Mesenteric fat pad (tissue), 1 donor: ENCODE results near the gene PQBP1. TPM values are rescaled to one million over a fixed set of nuclear protein-coding genes. Genes with fewer than 3 reads are reported as not detected.

Experiments
- DNase-seq: peaks from one replicate; pipeline ENCODE4 v3.0.0-alpha.2; 2020; ENCODE audit warnings: low spot score
- total RNA-seq: library from RNA; stranded (reverse); fragmentation: NEBNext Ultra II Directional; extraction: Animal tissue kit (Norgen Biotek cat#: 25700); gene quantifications from one replicate; pipeline ENCODE4 v1.2.1, GENCODE V29; 2021
- donor health status: DM: yes; HTN: yes; CAD: no.

Gene PQBP1
- total RNA-seq, 1 donor from 2014 or later = 50.6 TPM

DNA sequence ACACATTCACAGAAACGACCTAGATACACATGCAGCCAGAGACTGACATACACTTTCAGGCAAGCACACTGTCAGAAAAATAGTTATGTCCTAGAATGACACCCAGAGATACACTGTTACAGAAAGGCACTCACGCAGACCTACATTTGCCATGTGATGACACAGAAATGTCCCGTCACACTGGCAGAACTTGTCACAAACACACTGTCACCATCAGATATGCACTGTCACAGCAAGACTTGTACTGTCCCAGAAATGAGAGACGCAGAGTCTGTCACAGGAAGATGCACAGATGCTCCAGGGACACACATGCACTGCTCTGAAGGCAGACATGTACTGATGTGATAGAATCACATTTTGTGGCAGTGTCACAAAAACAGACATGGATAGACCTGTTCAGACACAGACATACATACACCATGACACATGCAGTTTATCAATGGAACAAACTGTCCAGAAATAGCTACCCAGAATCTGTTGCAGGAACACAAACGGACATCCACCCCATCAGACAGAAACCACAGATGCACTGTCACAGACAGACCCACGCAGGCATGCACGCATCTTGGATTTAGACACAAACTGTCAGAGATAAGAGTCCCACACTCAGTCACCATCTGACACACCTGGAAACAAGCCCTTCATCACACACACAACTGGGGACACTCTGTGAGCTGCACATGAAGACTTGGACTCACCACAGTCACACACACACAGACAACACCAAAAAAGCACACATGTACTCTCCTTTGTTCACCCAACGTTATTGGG lies 22.4 kb downstream of the PQBP1 start:
- DNase-seq = no peak

DNA sequence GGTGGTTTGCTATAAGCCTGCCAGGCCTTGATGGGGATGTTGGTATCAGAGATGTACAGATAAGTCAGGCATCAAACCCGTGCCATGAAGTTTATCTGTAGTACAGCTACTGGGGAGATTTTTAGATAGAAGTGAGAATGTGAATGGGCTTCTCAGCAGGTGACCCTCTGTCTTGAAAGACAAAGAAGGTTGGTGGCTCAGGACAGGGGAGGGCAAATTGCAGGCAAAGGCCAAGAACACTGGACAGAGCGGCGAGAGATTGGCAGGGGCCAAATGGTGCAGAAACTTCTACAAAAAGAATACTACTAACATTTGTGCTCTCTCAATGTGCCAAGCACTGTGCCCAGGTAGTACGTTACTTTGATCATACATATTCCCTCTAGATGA lies 23.0 kb downstream of the PQBP1 start:
- no peak for DNase-seq

DNA sequence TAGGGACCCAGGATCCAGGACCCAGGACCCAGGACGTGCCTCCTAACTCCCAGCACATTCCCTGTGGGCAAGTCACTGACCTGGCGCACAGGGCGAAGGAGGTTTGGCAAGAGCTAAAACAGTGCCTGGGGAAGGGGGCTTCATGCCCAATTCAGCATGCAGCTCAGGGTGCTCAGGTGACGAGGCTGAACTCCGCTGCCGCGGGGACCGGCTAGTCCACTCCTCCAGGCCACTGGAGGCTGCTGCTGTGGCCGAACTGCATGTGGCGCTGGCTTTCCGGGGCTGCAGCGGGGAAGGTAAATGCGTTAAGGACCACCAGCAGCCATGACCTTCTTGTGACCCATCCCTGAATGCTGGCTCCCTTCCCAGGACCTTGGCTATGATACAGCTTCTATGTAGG lies 26.0 kb downstream of the PQBP1 start:
- no peak for DNase-seq

DNA sequence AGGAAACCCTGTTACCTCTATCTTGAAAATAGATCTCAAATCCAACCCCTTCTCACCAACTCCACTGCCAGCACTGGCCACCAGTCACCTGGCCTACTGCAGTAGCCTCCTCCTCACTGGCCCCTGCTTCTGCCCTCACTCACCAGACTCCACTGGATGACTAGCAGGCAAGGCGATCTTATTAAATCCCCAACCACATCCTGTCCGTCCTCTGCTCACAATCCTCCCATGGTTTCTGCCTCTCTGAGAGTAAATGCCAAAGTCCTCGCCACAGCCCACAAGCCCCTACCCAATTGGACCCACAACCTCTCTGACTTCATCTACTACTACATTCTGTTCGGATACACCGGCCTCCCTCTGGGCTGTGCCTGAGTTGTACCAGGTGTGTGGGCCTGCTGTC lies 26.5 kb downstream of the PQBP1 start:
- DNase-seq = no peak

DNA sequence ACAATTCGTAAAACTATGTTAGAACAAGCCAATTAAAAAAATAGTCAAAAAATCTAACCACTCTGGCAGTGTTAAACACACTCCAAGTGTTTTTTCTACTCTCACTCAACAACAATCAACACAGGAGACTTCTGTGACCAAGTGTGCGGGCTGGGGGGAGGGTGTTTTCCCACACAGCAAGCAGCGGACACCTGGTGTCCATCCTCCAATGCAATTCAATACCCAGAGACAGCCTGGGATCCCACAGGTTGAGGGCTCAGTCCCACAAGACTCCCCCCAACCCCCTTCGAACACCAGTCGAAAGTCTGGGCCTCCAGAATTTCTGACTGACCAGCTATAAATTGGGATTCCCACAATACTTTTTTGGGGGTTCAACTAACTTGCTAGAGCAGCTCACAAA lies 29.4 kb downstream of the PQBP1 start:
- no peak for DNase-seq

DNA sequence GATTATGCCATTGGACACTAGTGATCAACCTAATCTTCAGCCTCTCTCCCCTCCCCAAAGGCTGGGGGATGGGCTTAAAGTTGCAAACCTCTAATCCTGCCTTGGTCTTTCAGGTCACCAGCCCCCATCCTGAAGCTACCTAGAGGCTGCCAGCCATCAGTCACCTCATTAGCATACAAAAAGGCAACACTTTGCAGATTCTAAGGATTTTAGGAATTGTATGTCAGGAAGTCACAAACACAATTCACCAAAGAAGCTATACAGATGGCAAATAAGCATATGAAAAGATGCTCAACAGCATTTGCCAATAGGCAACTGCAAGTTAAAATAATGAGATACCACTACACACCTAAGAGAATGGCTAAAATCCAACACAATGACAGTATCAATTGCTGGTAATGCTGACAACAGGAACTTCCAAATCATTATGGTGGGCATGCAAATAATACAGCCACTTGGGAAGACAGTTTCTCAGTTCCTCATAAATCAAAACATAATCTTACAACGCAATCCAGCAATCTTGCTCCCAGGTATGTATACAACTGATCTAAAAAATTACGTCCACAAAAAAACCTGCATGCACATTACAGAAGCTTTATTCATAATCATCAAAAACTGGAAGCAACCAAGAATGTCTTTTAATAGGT lies 30.1 kb downstream of the PQBP1 start:
- DNase-seq = no peak

DNA sequence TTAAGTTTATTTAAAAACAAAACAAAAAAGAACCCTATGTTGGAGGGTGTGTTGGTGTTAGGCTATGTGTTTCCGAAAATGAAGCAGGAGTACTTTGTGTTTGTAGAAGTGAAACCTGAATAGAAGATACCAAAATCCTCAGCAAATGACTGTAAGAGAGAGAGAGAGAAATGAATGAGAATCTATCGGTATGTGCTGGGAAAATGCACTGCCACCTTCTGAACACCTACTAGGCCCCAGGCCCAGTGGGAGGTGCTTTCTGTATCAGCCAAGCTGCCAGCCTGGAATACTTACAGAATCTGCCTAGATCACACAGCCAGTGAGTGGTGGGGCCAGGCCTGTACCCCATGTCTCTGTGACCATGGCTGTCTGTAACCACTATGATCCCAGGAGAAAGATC lies 36.0 kb downstream of the PQBP1 start:
- DNase-seq = no peak

DNA sequence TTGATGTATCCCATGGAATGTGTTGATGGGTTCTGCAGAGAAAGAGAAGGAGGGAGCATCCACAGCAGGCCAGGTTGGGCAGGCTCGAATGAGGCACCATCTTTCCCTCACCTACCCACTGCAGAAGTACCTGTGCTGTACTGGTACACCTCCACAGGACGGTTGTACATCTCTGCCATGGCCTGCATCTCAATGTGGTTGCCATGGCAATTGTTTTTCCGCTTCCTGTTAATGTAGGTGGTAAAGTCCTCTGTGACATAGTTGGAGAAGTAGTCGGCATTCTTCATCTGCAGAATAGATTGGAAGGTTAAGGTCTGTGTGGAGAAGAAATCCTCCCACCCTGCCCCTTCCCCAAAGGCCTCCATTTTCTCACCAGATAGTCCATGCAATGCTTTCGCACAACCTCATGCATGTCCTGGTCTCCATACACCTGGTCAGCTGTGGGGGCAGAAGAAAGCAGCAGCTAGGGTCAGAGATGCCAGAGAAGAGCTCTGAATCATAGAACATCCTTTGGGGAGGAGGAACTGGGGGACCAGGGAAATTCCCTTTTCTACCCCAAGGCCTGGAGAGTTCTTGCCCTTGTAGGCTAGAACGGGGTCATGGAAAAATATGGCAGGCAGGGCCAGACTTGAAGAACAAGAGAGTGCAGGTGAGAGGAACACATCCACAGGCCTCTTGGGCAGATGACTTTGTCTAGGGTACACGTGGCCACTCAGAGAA lies 37.0 kb downstream of the PQBP1 start:
- DNase-seq = no peak

DNA sequence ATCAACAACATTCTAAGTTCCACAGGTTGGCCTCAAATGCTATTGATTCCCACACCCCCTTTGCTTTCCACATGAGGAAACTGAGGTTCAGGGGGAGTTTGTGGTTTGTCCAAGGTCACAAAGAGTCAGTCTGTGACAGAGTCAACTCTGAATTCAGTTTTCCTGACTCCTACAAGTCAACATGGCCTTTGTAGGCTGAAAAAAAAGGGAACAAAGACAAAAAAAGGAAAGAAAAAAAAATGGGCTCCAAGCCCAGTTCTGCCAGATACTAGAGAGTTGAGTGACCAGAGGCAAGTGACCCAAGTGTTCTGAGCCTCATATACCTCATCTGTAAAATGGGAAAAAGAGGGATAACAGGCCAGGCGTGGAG lies 37.6 kb downstream of the PQBP1 start:
- DNase-seq = no peak

DNA sequence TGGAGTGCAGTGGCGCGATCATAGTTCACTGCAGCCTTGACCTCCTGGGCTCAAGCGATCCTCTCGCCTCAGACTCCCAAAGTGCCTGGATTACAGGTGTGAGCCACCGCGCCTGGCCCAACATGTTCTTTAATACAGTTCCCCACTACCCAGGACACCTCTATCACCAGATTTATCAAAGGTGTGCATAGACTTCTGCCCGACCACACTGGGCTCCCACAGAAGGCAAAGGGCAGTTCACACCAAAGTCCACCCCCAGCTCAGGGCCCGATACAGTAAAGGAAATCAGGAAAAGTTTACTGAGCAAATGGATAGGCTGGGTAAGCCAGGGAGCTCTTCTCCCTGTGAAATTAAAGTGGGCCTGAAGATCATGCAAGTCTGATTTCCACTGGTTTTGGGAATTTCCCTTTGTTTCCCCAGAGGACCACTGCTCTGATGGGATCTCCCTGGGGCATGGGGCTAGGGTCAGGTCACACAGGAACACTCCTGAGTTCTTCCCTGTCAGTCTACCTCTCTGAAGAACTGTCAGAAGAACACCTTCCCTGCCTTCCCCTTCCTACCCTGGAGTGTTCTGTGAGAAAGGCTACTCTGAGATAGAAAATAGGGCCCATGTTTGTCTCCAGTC lies 38.8 kb downstream of the PQBP1 start:
- DNase-seq = no peak

DNA sequence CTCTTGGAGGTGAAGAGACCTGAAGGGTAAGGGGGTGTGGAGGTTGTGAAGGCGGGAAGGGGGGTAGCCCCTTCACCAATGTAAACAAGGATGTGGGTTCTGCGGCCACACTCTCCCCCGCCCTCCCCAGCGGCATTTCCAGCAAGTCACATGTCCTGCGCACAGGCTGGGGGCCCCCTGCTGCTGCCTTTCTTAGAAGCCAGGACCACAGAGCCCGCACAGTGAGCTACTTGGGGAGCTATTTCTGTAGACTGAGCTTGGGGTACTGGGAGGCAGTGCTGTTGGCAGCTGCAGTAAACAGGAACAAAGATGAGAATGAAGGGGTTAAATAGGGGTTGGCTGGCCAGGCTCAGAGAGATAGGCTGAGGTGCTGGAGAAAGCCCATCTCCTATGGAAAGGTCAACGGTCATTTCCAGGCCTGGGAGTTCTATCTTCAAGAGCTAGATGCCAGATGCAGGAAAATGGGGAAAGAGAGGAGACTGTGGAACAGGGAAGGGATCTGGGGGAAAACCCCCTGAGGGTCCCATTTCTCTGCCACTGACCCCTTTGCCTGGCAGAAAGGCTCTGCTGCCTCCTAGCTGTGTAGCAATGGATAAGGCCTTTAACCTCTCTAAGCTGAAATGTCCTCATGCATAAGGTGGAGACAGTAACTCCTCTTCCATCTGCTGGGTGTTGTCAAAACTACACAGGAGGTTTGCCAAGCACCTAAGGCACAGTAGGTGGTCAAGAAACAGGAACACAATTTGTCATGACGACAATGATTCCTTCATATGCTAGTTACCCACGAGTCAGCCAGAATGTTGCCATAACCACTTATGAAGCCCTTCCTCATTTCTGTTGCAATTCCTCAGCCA lies 39.6 kb downstream of the PQBP1 start:
- DNase-seq = no peak

DNA sequence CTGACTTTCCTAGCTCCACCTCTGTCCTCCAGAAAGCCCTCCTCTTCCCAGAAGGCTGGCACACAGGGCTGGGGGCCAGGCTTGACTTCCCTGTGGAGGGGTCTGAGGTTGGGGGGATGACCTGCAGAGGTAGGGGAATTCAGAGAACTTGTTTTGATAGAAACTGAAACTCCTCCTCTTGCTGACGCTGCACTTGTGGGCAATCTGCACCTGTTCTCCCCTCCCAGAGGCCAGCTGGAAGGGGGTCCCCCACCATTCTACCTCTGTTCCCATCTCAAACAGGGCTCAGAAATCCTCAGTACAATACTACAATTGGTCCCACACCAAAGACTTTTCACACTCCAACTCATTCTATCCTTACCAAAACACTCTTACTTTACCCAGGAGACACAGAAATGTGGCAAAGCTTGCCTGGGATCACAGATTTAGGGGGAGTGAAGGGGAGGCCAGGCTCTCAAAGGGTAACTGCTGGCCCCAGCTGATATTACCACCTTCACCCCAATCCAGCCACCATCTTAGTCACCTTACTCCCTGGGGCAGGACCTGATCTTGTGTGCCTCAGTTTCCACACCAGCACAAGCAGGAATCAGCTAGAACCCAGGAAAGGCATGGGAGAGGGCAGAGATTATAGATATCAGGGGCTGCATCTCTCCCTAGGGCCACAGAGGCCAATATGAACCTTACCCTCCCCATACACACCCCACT lies 41.1 kb downstream of the PQBP1 start:
- DNase-seq = no peak

DNA sequence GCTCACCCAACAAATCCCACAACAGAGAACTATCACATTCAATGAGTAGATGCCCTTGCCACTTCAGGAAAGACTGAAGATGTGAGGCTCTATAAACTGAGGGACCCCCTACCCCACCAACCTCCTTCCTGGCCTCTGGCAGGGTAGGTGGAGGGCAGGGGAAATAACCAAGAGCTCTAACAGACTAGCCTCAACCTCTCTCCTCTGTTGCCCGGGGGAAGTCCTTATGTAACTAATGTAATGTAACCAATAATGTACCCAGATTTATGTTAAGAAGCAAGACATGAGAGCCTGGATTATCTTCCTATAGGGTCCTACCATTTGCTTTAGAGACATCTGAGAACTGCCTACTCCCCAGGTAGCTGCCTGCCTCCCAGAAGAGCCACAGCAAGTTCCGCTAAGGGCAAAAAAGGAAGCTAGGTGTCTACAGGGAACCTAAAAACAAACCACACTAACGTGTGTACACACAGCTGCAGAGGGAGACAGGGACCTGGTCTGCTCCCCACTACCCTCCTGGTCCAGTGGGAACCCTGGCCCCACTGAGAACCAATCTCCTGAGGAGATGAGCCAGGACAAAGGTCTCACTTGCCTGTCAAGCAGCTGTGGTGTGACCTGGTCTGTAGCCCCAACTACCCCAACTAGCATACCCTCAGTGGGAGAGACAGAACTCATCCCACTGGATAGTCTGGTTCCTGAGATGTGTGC lies 41.9 kb downstream of the PQBP1 start:
- no peak for DNase-seq

DNA sequence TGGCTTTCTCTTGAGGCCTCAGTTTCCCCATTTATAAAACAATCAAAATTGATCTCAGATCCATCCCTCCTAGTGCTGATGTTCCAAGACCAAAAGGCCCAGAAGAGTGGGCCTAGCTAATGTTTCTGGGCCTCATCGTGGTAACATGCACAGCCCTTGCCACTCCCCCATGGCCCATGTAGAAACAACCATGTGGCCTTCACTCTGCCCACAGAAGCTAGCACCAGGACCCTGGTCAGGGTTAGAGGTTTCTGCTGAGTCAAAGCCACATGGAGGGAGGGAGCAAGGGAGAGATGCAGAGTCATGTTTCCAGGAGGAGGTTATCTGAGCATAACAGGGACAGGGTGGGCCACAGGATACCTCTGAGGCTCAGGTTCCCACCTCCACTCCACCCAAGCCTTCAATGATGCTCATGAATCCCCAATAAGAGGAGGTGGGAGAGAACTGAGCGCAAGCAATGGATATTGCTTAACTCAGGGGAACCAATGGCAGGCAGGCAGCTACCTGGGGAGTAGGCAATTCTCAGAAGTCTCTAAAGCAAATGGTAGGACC lies 42.8 kb downstream of the PQBP1 start:
- no peak for DNase-seq

DNA sequence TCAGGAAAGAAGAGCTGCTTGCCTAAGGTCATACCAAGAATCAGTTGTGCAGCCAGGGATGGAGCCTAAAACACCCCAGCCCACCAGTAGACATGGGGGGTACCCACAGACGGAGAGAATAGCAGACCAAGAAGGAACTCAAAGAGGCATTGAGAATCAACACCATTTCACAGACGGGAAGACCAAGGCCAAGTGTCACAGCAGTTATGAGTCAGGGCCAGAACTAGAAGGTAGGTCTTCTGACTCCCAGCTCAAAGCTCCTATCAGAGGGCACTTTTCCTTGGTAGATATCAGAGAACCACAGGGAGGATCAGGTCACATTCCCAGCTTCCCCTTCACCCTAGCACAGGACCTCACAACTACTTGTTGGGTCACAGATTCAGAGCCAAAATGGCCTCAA lies 45.2 kb downstream of the PQBP1 start:
- no peak for DNase-seq

DNA sequence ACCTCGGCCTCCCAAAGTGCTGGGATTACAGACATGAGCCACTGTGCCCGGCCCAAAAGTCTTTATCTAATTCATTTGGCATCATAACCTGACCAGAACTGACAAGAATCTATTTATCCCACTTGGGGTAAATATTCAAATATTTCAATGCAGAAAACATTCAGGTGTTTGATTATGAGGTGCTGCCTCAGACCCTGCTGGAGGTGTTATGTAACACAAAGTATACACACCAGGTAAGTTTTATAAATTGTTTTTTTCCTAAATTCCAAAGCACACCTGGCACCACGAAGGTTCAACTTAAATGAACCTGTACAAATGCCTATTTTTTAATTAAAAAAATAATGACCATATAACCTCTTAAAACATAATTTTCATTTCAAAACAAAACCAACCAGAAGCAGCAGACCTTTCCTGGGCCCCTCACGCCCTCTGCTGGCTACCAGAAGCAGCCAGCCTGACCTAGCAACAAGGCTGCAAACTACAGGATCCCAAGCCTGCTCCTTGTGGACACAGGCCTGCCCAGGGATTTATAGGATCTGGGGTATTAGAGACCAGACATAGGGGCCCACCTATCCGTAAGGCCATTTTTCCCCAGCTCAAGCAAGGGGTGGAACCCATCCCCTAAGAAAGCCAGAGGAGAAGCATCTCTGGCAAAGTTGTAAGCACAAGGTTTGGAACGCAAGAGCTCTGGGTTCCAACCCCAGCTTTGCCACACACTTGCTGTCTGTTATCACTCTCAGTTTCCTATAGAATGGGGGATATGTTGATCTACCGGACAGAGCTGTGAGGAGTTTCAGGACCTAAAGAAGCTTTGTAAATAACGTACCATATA lies 48.0 kb downstream of the PQBP1 start:
- no peak for DNase-seq

DNA sequence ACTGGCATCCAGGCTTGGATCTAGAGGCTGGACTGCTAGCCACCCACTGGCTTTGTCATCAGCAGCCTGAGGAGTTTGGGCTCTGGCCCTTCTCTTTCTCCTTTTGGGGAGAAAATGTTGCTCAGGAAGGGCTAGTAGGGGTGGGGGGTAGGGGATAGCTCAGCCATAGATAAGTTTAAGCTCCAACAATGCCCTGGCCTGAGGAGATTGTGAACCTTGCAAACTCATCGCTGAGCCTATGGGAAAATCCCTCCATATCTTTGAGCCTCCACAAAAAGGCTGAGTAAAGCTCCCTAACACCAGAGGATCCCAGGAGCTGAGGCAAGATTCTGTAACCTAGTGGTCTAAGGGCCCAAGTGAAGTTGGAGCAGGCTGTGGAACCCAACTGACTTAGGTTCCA lies 50.9 kb downstream of the PQBP1 start:
- DNase-seq = no peak
